Measurements from ENCODE around the gene POLD4. TPM values are rescaled to one million over a fixed set of nuclear protein-coding genes. Genes with fewer than 3 reads are reported as not detected.

Gene POLD4
- total RNA-seq, 1 experiment from 2014 or later: 39.4 TPM

DNA sequence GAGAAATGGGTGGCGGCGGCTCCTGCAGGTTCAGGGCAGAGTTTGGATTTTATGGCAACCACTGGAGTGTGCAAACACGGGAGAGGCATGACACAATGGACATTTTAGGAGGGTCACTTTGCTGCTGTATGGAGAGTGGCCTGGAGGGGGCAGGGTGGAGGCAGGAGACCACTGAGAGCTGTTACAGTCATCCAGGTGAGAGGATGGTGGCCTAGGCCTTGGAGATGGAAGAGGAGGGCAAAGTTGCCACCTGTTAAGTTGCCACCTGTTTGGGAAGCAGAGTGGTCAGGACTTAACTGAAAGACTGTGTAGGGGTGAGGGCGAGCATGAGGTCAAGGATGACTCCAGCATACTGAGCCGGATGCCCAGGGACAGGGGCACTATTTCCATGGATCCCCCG is 36.1 kb upstream of the POLD4 start:
- DNase-seq (ENCODE audit: low read depth): no peak

DNA sequence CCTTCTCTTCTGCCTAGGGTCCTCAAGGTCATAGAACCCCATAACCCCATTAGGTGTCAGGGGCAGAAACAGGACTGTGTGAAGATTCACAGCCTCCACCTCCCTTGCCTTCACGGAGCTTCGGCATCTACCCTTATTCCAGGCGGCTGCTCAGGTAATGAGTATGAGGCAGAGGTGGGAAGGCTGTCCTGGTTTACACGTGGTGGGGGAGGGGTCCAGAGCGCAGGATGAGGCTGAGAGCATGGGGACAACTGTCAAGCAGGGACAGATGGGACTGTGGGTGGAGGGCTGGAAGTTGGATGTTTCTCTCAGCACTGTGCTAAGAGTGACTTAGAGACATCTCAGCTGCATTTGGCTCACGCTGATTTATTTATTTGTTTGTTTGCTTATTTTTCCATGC is 34.2 kb upstream of the POLD4 start:
- no peak for DNase-seq (ENCODE audit: low read depth)

DNA sequence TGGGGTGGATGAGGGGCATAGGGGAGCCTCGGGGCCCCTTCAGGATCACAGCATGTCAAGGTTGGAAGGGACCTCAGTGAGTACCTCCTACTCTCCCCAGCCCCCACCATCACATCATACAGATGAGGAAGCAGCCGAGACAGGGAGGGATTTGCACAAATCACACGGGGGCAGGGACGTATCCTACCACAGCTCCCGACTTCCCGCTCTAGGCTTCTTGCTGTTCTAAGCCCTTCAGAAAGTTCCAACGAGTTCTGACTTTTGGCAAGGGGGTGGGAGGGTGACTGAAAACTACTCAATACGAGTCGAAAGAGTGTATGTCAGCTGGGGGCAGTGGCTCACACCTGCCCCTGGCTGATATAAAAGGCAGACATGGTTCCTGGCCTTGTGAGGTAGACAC is 33.7 kb upstream of the POLD4 start:
- DNase-seq (ENCODE audit: low read depth): no peak

DNA sequence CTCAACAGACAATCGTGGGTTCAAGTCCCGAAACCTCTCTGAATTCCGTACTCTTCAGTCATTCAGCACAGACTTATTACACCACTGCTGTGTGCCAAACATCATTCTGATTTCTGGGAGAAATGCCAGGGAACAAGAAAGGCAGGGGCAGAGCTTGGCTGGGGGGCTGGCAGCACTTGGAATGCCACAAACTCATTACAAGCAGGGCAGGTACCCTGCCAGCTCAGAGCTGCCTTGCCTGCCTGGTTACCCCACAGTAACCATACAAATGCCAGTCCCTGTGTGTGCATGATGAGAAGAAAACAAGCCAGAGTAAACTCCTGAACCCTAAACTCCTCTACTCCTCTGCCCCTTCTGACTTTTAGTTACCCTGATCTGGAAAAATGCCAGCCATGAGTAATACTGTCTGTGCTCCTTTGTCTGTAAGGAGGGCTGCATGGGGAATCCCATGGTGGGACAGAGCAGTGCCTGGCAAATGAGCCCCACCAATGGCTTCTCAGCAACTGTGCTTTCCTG is 31.6 kb upstream of the POLD4 start:
- DNase-seq (ENCODE audit: low read depth): peak; percentile 71

DNA sequence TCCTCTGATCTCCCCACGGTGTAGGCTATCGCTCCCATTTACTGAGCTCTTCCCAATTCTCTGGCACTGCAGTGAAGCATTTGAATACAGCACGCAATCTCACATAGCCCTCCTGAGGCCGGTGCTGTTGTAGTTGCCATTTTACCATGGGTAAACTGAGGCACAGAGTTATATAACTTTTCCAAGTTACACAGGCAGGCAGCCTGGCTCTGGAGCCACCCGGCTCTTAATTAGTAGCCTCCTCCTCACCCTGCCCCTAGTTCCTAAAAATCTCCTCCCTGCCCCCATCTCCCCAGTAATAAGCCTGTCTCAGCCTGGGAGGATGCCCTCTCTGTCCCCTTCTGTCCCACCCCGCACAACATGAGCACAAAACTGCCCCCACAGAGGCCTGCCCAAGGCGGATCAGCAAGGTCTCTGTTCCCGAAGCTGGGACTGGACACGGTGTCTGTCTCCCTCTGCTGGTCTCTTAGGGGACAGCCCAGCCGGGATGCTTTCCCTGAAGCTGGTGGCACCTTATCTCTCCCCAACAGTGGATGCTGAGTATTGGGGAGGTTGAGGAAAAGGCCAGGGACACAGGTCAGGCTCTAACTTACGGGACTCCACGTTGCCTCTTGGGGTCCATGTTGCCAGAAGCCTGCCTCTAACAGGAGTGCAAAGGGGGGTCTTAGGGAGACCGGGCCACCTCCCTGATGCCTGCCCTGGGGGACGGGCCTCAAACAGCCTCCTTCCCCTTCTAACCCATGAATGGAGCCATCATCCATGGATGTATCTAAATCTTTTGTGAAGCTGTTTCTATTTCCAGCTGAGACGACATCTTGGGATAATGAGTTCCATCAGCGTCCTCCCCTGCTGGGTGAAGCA is 29.2 kb upstream of the POLD4 start:
- peak; percentile 70 for DNase-seq (ENCODE audit: low read depth)

DNA sequence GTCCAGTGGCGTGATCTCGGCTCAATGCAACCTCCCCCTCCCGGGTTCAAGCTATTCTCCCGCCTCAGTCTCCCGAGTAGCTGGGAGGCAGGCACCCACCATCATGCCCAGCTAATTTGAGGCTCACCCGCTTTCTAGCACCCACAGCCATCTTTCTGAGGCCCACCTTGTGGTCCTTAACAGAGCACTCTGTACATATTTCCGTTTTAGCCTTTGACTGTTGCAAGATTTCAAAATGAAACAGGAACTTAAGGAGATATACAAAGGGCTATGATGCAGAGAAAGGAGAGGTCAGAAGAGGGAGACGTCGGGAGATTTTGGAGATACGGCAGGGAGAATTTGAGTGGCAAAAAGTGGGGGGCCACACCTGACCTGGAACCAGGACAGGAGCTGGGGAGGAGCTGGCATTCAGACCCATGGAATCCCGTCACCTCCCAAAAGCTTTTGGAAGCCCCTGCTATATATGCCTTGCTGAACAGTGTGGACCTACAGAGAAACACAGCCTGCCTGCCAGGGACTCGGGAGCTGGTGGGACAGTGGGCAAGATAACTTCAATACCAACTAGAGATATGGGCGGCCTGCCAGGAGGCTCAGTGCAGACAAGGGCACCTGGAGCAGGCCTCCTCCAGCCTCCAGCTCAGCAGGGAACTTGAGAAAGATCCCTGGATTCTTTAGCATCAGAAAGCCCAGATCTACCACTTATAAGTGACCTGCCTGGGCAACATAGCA is 28.1 kb upstream of the POLD4 start:
- DNase-seq (ENCODE audit: low read depth): no peak

DNA sequence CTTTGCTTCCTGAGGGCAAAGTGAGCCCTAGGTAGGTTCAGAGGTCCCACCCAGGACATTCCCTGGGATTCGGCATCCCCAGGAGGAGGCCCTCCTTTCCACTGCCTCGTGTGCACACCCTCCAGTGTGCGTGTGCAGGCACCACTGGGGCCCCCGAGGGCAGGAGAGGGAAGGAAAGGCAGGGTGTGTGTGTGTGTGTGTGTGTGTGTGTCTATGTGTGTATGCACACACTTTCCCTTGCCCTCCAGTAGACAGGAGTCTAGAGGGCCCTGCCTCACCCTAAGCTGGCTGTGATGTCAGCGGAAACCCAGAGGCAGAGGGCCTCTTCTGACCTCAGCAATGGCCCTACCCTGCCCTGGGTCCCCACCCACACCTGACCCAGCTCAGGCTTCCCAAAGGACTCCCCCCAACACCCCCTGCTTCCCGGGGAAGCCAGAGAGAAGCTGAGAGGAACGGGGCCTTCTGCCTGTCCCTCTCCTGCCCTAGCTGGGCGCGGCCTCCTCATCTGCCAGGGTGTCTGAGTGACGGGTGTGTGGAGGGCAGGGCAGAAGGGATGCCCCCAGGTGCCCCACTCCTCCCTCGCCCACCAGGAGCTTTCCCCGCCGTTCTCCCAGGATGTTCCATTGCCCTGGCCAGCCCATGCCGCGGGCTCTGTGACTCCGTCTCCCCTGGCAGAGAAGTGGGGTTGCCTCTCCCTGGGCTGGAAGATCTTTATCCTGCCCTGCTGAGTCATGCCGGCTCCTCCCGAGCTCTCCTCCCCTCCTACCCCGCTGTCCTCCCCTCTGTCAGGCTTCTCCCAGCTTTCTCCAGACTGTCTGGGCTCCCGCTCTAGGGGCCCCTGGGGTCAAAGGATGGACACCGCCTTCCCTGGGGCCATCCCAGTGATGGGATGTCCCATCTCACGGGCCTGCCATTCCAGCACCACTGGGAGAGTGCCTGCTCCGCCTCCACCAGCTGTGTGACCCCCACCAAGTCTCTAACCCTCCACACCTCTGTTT is 26.0 kb upstream of the POLD4 start:
- peak; percentile 54 for DNase-seq (ENCODE audit: low read depth)

DNA sequence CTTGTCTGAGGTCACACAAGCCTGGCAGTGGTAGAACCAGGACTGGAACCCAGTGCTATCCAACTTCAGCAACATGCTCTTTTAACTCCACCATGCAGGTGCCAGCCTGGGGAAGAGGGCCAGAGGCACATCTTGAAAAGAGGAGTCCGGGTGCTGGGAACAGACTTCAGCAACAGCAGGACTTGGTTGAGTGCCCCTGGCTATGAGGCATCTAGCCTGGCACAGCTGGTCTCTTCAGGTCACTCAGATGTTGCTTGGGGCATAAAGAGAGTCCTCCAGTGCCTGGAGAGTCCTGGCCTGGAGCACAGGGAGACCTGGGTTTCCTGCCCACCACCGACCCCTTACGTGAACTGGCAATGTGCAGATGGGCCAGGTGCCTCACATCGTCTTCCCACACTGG is 25.2 kb upstream of the POLD4 start:
- no peak for DNase-seq (ENCODE audit: low read depth)

DNA sequence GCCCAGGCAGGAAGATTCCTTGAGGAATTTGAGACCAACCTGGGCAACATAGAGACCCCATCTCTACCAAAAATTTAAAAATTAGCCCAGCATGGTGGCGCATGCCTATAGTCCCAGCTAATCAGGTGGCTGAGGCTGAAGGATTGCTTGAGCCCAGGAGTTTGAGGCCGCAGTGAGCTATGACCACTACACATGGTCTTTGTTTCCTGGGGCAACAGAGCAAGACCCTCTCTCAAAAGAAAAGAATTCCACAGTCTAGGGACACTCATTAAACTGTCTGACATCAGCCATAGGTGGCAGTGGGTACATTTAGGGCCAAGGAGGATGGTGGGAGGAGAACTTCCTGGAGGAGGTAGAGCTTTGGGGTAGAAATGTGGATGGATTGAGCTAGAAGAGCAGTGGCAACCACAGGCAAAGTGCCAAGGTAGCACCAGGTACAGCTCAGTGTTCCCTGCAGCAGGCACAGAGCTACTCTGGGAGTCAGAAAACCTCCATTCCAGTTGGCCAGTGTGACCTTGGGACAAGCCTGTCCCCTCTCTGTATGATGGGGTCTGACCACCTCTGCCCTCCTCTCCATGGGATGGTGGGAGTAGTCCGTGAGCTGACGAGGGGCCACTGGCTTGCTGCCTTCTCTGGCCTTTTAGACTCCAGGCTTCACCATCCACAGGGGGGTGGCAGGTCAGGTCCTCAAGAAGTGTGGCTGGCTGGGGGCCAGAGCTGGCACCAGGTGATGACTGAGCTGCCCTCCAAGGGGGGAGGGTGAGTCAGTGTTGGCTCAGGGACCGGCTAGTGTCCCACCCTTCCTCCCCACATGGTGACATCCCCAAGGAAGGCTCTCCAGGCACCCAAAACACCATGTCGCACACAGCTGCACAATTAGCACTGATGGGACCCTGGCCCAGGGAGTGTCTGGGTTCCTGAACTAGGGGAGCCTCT is 23.8 kb upstream of the POLD4 start:
- no peak for DNase-seq (ENCODE audit: low read depth)

DNA sequence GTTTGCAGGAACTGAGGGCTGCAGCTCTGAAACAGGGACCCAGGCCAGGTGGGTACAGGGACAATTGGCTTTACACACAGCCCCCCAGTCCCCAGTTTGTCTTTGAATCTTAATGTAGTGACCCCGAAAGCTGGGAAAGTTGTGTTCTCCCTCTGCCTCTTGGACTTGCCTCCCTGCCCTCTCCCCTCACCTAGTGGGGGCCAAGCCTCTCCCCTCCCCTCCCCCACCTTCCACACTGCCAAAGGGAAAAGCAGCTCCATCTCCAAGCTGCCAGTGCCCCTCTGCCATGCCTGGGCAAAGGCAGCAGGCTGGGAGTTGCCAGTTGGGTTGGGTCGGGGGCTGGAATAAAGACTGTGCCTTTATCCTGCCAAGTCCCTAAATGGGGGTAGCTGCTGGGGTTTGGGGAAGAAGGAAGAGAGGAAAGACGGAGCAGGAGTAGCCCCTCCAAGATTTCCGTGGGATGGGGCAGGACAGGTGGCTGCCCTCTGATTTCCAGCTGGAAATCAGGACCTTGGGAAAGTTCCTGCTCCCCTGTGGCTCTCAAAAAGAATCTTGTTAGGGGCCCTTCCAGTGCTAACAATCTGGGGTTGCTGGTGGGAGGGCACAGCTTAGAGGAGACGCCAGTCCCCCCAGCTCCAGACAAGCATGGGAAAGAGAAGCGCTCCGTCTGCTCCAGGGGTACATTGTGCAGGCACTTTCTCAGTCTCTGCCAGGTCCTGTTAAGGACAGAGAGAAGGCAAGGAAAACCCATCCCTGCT is 22.9 kb upstream of the POLD4 start:
- DNase-seq (ENCODE audit: low read depth): no peak

DNA sequence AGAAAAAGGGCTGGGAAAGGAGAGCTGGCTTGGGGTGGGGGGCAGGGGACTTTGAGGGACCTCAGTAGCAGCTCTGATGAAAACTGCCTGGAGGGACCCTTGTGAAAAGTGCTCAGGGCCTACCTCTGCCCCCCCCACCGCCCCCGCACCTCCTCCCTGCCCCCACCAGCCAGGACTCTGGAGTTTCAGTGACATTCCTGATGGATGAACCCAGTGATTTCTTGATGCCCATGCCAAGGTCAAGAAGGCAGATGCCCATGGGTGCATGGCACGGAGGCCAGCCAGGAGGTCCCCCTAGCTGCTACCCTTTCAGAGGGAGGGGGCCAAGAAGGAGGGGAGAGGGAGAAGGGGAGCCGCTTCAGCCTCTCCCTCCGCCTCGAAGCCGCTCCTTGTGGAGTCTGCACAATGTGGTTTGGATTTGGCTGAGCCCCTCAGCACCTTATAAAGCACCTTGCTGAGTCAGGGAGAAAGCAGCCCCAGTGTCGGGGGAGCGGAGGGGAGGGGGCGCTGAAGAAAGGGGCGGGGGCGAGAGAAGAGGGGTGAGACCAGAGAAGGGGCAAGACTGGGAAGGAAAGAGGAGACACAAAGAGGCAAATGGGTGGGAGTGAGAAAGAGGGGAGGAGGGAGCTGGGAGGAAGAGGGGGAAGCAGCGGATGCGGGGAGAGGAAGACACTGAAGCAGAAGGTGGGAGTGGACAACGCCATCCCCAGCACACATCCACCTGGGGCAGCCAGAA is 22.1 kb upstream of the POLD4 start:
- no peak for DNase-seq (ENCODE audit: low read depth)

DNA sequence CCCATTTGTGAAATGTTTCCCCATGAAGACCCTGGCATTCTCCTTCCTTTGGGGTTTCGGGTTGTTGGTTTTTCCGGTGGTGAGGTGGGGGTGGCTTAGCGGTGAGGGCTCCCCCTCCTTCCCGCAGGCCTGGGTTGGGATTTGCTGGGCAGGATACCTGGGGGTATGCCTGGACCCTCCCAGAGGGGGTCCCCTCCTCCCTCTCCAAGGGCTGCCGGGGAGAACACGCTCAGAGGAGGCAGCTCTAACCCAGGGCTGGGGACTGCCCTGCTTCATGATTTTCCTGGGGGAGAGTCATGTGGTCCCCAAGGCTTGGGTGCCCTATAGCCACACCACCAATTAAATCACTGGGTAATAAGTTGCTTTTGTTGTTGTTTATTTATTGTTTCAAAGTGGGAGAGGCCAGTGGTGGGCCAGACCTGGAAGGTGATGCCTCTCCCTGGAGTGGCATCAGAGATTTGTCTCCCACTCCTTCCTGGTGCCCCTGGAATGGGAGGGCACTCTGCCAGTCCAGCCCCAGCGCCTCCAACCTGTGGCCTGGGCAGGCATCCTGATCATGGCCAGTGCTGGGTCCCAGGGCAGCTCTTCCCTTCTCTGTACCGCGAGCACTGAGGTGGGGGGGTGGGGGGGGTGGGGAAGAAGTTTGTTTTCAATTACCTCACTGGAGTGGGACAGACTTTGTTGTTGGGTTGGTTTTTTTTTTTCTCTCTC is 21.4 kb upstream of the POLD4 start:
- DNase-seq (ENCODE audit: low read depth): no peak

DNA sequence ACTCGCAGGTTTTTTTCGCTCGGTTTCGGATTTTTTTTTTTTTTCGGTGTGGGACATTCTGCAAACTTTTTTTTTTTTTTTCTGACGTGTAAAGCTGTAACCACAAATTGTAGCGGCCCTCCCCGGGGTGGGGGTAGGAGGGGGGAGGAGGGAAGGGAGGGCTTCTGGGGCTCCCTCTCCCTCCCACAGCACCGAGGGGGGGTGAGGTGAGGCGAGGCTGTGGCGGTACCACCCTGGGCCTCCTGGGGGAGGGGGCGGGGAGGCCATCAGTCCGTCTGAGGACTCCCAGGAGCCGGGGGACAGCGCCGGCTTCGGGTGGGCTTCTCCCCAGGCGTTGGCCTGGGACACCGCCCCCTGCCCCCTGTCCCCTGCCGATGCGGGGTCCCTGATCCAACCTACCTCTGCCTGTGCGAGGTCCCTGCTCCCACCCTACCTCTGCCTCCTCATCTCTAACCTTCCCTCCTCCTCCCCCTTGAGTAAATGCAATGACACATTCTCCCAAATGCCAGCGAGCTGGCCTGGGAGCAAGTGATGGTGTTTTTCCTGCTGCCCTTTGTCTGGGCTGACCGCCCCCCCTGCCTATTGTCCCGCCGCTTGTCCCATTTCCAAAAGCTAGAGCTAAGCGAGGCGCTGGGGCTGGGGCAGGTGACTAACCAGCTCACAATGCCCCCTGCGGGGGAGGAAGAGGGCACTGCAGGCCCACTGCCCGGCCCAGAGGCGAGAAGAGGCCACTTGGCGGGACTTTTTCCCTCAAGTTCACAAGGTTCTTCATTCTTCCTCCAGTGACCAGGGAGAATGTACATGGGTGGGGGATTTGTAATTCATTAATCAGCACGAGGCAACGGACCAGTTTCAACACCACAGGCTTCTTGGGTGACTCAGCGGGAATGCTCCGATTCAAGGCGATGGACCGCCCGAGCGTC is 20.6 kb upstream of the POLD4 start:
- DNase-seq (ENCODE audit: low read depth): peak; percentile 98

DNA sequence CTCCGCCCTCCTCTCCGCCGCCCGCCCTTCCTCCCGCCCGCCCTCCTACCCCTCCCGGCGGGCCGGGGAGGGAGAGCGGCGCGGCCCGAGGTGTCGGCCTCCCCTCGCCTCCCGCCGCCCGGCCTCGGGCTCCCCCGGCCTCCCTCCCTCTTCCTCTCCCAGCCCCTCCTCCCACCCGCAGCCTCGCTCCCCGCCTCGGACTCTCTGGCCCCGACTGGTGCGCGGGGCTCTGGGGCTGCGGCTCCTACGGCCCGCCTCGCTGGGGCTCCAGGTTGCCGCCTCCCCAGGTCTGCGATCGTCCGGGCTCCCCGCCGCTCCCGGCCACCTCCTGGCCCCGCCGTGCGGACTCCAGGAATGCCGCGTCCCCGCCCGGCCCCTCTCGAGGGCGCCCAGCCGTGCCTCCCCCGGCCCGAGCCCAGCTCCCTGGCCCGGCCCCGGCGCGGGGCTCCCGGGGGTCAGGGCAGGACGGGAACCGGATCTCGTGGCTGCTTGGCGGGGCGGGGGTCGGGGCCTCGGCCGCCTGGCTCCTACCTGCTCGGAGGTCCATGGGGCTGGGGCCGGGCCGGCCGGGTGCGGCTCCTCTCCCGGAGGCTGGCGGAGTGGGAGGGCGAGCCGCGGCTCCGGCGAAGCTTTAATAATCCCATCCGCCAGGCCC is 19.8 kb upstream of the POLD4 start, which contains the start of gene CLCF1:
Gene CLCF1, minus strand, starts transcription at position 606 of the 655 bp plus-strand sequence. Its CDS starts 59 bp downstream, at position 547.
- DNase-seq (ENCODE audit: low read depth): no peak

DNA sequence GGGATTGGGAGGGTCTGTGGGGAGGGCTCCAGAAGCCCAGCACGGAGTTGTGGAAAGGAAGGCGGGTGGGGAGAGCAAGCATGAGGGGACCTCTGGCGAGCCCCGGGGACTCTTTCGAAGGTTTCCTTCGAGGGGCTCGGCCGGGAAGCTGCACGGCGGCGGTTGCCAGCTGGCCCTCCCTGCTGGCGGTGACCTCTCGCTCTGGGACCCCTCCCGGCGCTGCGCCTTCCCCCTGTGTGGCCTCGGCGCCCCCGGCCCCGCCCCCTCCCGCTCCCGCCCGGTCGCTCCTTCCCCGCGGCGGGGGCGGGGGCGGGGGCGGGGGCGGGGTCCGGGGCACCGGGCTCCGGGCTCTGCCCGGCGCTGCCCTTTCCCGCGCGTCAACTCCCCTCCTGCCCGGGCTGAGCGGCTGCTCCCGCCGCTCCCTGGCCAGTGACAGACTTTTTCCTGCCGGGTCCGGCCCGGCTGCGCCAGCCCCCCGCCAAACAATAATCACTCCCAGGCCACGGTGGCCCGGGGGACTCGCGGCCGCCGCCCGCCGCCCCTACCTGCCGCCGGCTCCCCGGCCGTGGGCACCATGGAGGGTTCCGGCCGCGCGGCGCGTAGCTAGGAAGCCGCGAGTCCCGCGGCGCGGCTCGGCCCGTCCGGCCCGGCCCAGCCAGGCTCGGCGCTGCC is 19.1 kb upstream of the POLD4 start:
- DNase-seq (ENCODE audit: low read depth): no peak

DNA sequence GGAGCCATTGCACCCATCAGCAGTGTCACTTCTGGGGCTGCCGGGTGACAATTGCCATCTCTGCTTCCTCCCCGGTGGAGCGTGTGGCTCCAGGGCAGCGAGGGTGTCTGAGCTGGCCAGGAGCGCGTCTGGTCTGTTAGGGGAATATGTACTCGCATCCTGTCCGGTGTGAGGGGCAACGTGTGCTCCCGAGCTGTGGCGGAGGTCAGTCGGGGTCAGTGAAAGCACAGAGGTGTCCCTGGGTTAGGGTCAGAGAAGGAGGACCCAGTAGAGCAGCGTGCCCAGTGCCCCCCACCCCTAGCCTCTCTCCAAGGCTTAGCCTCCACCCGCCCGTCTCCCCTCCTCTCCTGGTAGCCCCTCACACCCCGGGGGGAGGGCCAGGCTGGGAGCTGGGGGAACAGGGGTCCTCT is 18.6 kb upstream of the POLD4 start:
- no peak for DNase-seq (ENCODE audit: low read depth)
